RWPE1 (cell line): ENCODE data around the gene RPL10.
A peak's percentile ranks its signal among the peaks of the same experiment; 100 is the strongest.

ENCODE experiments used
- CTCF ChIA-PET: fragments of 350-600 bp; sonication (Branson Sonifier 250); formaldehyde crosslinking; extraction: SDS; loops from one replicate; lab custom pipeline; 2021; lab: Yijun Ruan, JAX
- POLR2A ChIA-PET: fragments of 400-600 bp; formaldehyde crosslinking; extraction: SDS; loops from one replicate; lab custom pipeline; 2020; ENCODE audit warnings: antibody characterized with exemption; ENCODE audit not compliant: low non-redundant PET; lab: Yijun Ruan, JAX
- DNase-seq: peaks from one replicate; pipeline ENCODE4 v3.0.0; 2012; ENCODE audit warnings: low spot score
- H3K27ac ChIP-seq: fragments of 450-650 bp; 2 replicates; pipeline ENCODE4 v1.5.1; 2017
- CTCF ChIP-seq: fragments of 450-650 bp; conservative IDR thresholded peaks from 2 replicates; pipeline ENCODE4 v1.5.1; 2017; ENCODE audit warnings: low read depth, mild to moderate bottlenecking

RPL10 gene

GRCh38 chrX:154403858-154404257 is 5.7 kb downstream of the RPL10 start:
- no peak for DNase-seq
- no peak overlapping the region for H3K27ac ChIP-seq
- POLR2A ChIA-PET: interaction anchor here (0.7 kb wide), 2 partner anchors 33 to 124 kb away, joined by 3 to 7 read pairs; no protein-coding TSS in a partner anchor
- CTCF ChIA-PET: no interaction called here
- no peak for TF ChIP-seq CTCF

- no peak for DNase-seq
- H3K27ac ChIP-seq: peak overlapping the region; percentile 22
- CTCF ChIA-PET: interaction anchor here (0.6 to 1.0 kb wide), 2 partner anchors 31 to 56 kb away, joined by 3 read pairs; no protein-coding TSS in a partner anchor
- TF ChIP-seq CTCF: no peak
- POLR2A ChIA-PET: no interaction called here
Measured at GRCh38 chrX:154404625-154405192, 6.5 kb downstream of the RPL10 start.

GRCh38 chrX:154408659-154409221 is 10.6 kb downstream of the RPL10 start:
- DNase-seq: no peak
- ChIA-PET POLR2A (no interaction called here), CTCF (no interaction called here)
- no peak for TF ChIP-seq CTCF
- H3K27ac ChIP-seq: peak overlapping the region; percentile 96

GRCh38 chrX:154409222-154409871 is 11.2 kb downstream of the RPL10 start, which contains the start of gene DNASE1L1:
Gene DNASE1L1, minus strand, starts transcription at chrX:154409254. Its CDS starts 3,686 bp downstream, at chrX:154405568.
- ChIA-PET CTCF (no interaction called here), POLR2A (interaction anchor here (1.2 kb wide), 1 partner anchor 9 kb away, joined by 5 read pairs; no protein-coding TSS in a partner anchor)
- H3K27ac ChIP-seq: peak within 1 kb of the TSS; percentile 96
- no peak for TF ChIP-seq CTCF
- DNase-seq: peak; percentile 70

- CTCF ChIA-PET: interaction anchor here (0.5 kb wide), 1 partner anchor 104 kb away, joined by 3 read pairs; no protein-coding TSS in a partner anchor
Measured at GRCh38 chrX:154411981-154412340, 13.8 kb downstream of the RPL10 start.

More at GRCh38 chrX:154411981-154412340, 13.8 kb downstream of the RPL10 start:
- POLR2A ChIA-PET: no interaction called here
- H3K27ac ChIP-seq: peak overlapping the region; percentile 96
- no peak for TF ChIP-seq CTCF
- no peak for DNase-seq
